Calu3 (cell line): ENCODE results near the gene RBM15. TPM values are rescaled to one million over a fixed set of nuclear protein-coding genes. Genes with fewer than 3 reads are reported as not detected.

Experiments used
- BruUV-seq: library from RNA; stranded (reverse); fragments of 400-500 nt; replicated peaks from 2 replicates; lab custom pipeline; 2021; lab: Mats Ljungman, UMichigan
- CTCF ChIA-PET: fragments of 300-600 bp; sonication (Branson Sonifier 250); formaldehyde crosslinking; loops from one replicate; lab custom pipeline; 2022; ENCODE audit warnings: antibody characterized with exemption; lab: Charles Lee
- DNase-seq: peaks from one replicate; pipeline ENCODE4 v3.0.0; 2022
- H3K27ac Mint-ChIP-seq: one replicate; pipeline ENCODE4 v1.8.0; 2022; ENCODE audit warnings: mixed read lengths; ENCODE audit not compliant: unreplicated experiment
- H3K27me3 Mint-ChIP-seq: one replicate; pipeline ENCODE4 v1.8.0; 2022; ENCODE audit warnings: mixed read lengths; ENCODE audit not compliant: unreplicated experiment
- H3K36me3 Mint-ChIP-seq: one replicate; pipeline ENCODE4 v1.8.0; 2022; ENCODE audit warnings: mild to moderate bottlenecking, moderate library complexity, mixed read lengths; ENCODE audit not compliant: insufficient read depth, unreplicated experiment
- H3K4me1 Mint-ChIP-seq: one replicate; pipeline ENCODE4 v1.8.0; 2022; ENCODE audit warnings: mild to moderate bottlenecking, low read depth, mixed read lengths; ENCODE audit not compliant: unreplicated experiment
- H3K4me3 Mint-ChIP-seq: one replicate; pipeline ENCODE4 v1.8.0; 2022; ENCODE audit warnings: mild to moderate bottlenecking, low read depth, moderate library complexity, mixed read lengths; ENCODE audit not compliant: unreplicated experiment
- H3K9me3 Mint-ChIP-seq: one replicate; pipeline ENCODE4 v1.8.0; 2022; ENCODE audit warnings: low read depth, mixed read lengths; ENCODE audit not compliant: unreplicated experiment
- CTCF ChIP-seq: fragments of 200-600 bp; IDR thresholded peaks from one replicate; pipeline ENCODE4 v1.8.0; 2022; ENCODE audit warnings: antibody characterized with exemption; ENCODE audit not compliant: unreplicated experiment
- intact Hi-C: fragments of 100-400 bp; cut with micrococcal nuclease; formaldehyde crosslinking; loops from one replicate; pipeline ENCODE4 v1.10.0; 2022; ENCODE audit not compliant: unreplicated experiment
- total RNA-seq: library from RNA; stranded (reverse); gene quantifications from 2 replicates; pipeline ENCODE4 v1.2.3, GENCODE V29; 2022

The RBM15 gene
- total RNA-seq, 1 experiment from 2014 or later: 35.6 TPM

GRCh38 chr1:110375490-110375889 is 36.3 kb downstream of the RBM15 start:
- DNase-seq: no peak
- H3K9me3 Mint-ChIP-seq: no peaks in the 10 kb centered on the region
- peaks cover 32% of the 10 kb centered on the region for H3K36me3 Mint-ChIP-seq
- H3K27me3 Mint-ChIP-seq: no peaks in the 10 kb centered on the region
- no TSS peak for BruUV-seq
- CTCF ChIA-PET: no interaction called here
- no peak overlapping the region for H3K4me3 Mint-ChIP-seq
- intact Hi-C loops: no loop called here
- no peak for TF ChIP-seq CTCF
- no peak overlapping the region for H3K27ac Mint-ChIP-seq
- no peaks in the 10 kb centered on the region for H3K4me1 Mint-ChIP-seq

- H3K9me3 Mint-ChIP-seq: no peaks in the 10 kb centered on the region
- no peaks in the 10 kb centered on the region for H3K27me3 Mint-ChIP-seq
- peaks cover 27% of the 10 kb centered on the region for H3K36me3 Mint-ChIP-seq
- no peak for TF ChIP-seq CTCF
- no TSS peak for BruUV-seq
- H3K4me3 Mint-ChIP-seq: no peak overlapping the region
- H3K27ac Mint-ChIP-seq: no peak overlapping the region
- CTCF ChIA-PET: no interaction called here
- intact Hi-C loops: no loop called here
- no peaks in the 10 kb centered on the region for H3K4me1 Mint-ChIP-seq
- no peak for DNase-seq
Observed at GRCh38 chr1:110380672-110381283, 41.6 kb downstream of the RBM15 start.

GRCh38 chr1:110383251-110383990 is 44.2 kb downstream of the RBM15 start:
- intact Hi-C loops: no loop called here
- TF ChIP-seq CTCF: no peak
- no TSS peak for BruUV-seq
- no peaks in the 10 kb centered on the region for H3K27me3 Mint-ChIP-seq
- no peaks in the 10 kb centered on the region for H3K4me1 Mint-ChIP-seq
- no peak overlapping the region for H3K27ac Mint-ChIP-seq
- no peak for DNase-seq
- CTCF ChIA-PET: interaction anchor here (0.7 to 1.5 kb wide), 2 partner anchors 45 to 195 kb away, joined by 5 to 9 read pairs; partner anchors contain the start of gene RBM15
- no peak overlapping the region for H3K4me3 Mint-ChIP-seq
- peaks cover 17% of the 10 kb centered on the region for H3K36me3 Mint-ChIP-seq
- no peaks in the 10 kb centered on the region for H3K9me3 Mint-ChIP-seq

GRCh38 chr1:110384581-110385321 is 45.6 kb downstream of the RBM15 start:
- Mint-ChIP-seq H3K27me3 (no peaks in the 10 kb centered on the region), H3K4me3 (no peak overlapping the region), H3K4me1 (no peaks in the 10 kb centered on the region), H3K9me3 (no peaks in the 10 kb centered on the region), H3K36me3 (peaks cover 10% of the 10 kb centered on the region), H3K27ac (no peak overlapping the region)
- no TSS peak for BruUV-seq
- CTCF ChIA-PET: interaction anchor here (1.5 kb wide), 1 partner anchor 46 kb away, joined by 9 read pairs; the partner anchor contains the start of gene RBM15
- intact Hi-C loops: no loop called here
- no peak for TF ChIP-seq CTCF
- no peak for DNase-seq
